ENCODE data around the gene SLC9A4.

The SLC9A4 gene

GRCh38 chr2:102460467-102460866 is 12.6 kb upstream of the SLC9A4 start:
- DNase-seq = no peak

DNA sequence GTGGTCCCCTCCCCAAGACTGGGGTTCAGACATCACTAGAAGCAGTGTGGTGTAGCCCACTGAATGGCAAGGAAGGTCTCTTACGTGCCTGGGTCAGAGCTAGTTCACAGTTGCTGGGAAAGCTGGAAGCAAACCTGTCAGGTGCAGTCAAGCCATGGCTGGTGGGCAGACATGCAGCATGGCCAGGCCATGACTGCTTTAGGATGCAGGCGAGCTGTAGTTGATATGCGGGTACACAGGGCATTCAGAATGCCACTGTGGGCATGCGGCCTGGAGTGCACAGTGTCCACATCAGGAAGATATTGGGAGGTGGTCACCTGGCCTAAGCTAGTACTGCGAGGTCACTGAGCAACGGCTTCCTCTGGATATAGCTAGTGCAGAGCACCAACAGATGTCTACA is 11.8 kb upstream of the SLC9A4 start:
- no peak for DNase-seq

- no peak for DNase-seq
Measured at GRCh38 chr2:102463160-102463559, 9.9 kb upstream of the SLC9A4 start.

DNA sequence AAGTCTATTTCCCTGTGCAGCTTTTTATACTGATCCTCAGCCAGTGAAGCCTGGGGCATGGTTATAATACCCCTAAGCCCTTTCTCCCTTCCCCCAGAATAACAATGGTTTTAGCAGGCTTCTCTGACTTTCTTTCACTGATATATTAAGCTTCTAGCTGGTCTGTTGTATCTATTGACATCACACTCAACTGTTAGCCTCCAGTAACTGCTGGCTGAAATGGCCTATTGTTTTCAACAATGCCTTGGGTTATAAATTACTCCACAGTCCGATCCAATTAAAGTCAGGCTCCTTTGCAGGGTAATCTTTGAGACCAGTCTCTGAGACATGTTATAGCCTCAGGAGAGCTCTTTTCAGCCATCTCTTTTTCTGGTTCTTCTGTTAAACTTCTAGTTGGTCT is 2.9 kb upstream of the SLC9A4 start:
- no peak for DNase-seq

GRCh38 chr2:102473631-102474030 is 605 bp downstream of the SLC9A4 start:
- no peak for DNase-seq

GRCh38 chr2:102474785-102475184 is 1.8 kb downstream of the SLC9A4 start:
- DNase-seq = no peak

GRCh38 chr2:102478686-102479470 is 5.9 kb downstream of the SLC9A4 start:
- DNase-seq = no peak

DNA sequence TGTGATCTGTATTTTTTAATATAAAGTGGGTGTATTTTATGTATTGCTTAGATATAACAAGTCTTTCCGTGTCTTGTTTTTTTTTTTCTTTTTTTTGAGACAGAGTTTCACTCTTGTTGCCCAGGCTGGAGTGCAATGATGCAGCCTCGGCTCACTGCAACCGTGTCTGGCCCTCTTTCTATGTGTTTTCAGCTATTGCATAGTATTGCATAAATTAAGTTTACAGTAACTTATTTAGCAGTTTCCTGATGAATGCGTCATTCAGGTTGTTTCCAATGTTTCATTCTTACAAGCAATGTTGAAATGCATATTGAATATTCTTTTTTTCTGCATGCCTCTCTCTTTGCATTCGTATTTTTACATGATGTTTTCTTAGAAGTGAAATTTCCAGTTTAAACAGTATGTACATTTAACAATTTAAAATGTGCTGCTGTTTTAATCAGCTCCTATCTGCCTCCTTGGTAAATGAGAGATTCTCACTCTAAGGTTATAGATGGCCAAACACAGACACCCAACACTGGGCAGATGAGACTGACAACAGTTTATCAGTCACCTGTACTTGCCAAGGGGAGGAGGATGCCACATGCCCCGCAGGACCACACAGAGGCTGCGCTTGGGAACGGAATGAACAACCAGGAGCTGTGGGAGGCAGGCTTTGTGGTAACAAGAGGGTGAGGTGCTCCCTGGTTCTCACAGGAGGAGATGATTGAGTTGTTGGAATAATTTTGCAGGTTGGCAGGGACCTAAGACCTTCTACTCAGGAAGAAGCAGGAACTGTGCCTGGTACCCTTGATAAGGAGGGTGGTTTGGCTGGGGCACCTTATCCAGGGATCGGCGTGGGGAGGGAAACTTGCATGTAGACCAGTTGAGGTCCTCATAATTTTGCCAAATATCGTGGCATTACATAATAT is 7.5 kb downstream of the SLC9A4 start:
- no peak for DNase-seq

DNA sequence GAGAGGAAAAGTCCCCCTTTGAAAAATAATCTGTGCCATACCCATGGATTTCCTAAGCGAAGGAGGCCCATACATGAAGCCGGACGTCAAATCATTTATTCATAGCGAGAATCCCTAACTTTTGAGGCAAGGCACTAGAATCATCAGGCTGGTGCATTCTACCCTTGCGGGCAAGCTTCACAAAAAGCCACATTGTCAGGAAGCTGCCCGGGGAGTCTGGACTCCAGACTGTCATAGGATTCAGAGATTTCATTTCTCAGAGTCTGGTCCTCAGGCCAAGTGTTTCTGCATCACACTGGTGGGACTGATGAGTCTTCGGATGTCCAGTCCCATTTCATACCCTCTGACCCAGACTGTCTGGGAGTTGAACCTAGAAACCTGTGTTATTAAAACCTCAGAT is 8.9 kb downstream of the SLC9A4 start:
- no peak for DNase-seq

GRCh38 chr2:102483086-102483485 is 10.1 kb downstream of the SLC9A4 start:
- no peak for DNase-seq

- no peak for DNase-seq
Measured at GRCh38 chr2:102484310-102485061, 11.5 kb downstream of the SLC9A4 start.

DNA sequence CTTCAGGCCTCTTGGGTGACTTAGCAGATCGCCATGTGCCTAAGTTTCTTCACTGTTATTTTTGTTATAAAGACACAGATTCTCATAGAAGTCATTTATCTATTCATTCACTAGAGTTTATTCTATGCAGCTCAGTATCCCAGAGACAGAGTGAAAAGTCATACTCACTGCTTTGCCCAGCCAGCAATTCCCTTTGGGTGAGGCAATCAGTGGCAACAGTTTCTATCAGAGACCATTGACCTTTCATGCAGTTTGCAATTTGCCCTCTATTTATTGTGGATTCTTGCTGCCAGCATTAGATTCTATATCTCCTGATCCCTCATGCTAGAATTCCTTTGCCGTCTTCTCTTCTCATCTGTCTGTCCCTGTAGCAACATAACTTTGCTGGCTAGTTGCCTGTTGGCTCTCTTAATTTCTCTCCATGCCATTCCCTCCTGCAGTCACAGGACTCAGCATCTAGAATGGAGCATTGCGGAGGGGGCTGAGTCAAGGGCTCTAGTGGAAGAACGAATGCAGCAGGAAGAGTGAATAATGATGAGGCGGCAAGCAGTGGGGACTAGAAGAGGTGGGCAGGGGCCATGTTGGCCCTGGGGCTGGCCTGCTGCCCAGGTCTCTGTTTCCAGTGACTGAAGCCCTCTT is 12.2 kb downstream of the SLC9A4 start:
- no peak for DNase-seq

DNA sequence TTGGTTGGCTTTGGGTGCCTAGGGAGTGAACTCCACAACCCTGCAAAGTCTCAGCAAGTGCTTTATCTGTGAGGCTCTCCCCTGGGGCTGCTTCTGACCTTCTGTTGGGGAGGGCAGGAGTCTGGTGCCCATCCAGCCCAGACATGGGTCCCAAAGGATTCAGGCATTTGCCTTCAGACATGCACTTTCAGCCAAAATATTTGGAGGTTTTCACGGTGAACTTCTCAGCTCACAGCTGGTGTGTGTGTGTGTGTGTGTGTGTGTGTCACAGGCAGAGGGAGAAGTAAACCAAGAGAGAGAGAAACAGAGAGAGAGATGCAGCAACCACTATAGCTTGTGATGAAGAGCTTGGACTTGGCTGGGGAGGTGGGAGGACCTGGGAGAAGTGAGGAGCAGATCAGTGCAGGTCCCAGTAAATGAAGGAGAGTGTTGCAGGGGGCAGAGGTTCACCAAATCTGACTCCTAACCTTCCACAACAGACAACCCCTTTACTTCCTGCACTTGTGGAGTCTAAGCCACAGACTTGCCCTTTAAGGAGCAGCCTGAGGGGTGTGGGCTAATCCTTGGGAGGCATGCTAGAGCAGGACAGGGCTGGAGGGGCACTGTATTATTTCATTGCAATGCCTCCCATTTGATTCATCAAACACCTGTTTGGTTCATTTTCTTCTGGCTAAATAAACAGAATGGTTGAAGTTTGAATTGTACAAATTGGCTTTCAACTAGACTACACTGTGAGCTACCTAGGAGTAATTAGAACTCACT is 14.1 kb downstream of the SLC9A4 start:
- no peak for DNase-seq

GRCh38 chr2:102487761-102488462 is 14.9 kb downstream of the SLC9A4 start:
- DNase-seq = no peak

GRCh38 chr2:102489646-102490045 is 16.6 kb downstream of the SLC9A4 start:
- DNase-seq = no peak

- no peak for DNase-seq
Measured at GRCh38 chr2:102492006-102492405, 19.0 kb downstream of the SLC9A4 start.

GRCh38 chr2:102494570-102494969 is 21.5 kb downstream of the SLC9A4 start:
- DNase-seq = no peak

GRCh38 chr2:102498414-102498813 is 25.4 kb downstream of the SLC9A4 start:
- no peak for DNase-seq

GRCh38 chr2:102499558-102499957 is 26.5 kb downstream of the SLC9A4 start:
- DNase-seq = no peak

- DNase-seq = no peak
Measured at GRCh38 chr2:102502576-102502975, 29.6 kb downstream of the SLC9A4 start.

GRCh38 chr2:102504833-102505232 is 31.8 kb downstream of the SLC9A4 start:
- no peak for DNase-seq

Measured in DMS79 treated with DMSO at 0.1 percent for 48 hours (cell line).